Neural cell (in vitro differentiated cells): ENCODE data around the gene SLX4.

Source experiments
- CTCF ChIP-seq: fragments of 450-650 bp; IDR thresholded peaks from 2 replicates; pipeline ENCODE4 v1.5.1; 2014; ENCODE audit warnings: antibody characterized with exemption, mild to moderate bottlenecking, moderate library complexity; ENCODE audit not compliant: poor library complexity, severe bottlenecking
- EP300 ChIP-seq: fragments of 450-650 bp; conservative IDR thresholded peaks from 2 replicates; pipeline ENCODE4 v1.6.1; 2014; ENCODE audit warnings: antibody characterized with exemption, mild to moderate bottlenecking, moderate library complexity; ENCODE audit not compliant: poor library complexity, severe bottlenecking
- EZH2 ChIP-seq: fragments of 200-600, 300-800 bp; shearing (Covaris generic), sonication (generic); IDR thresholded peaks from 2 replicates; pipeline ENCODE4 v1.6.1; 2014; ENCODE audit warnings: antibody characterized with exemption, low read length, borderline replicate concordance, mild to moderate bottlenecking; ENCODE audit not compliant: insufficient read depth, poor library complexity, severe bottlenecking
- POLR2AphosphoS5 ChIP-seq: IDR thresholded peaks from 2 replicates; pipeline ENCODE4 v1.6.1; 2012
- RAD21 ChIP-seq: fragments of 450-650 bp; conservative IDR thresholded peaks from 2 replicates; pipeline ENCODE4 v1.6.1; 2014; ENCODE audit warnings: antibody characterized with exemption, mild to moderate bottlenecking, moderate library complexity
- TAF1 ChIP-seq: IDR thresholded peaks from 2 replicates; pipeline ENCODE4 v1.6.1; 2012; ENCODE audit warnings: low read depth
- TF ChIP-seq, protein P1 (sequence below): IDR thresholded peaks from 2 replicates; pipeline ENCODE4 v1.6.1; 2012; ENCODE audit warnings: borderline replicate concordance

GRCh38 chr16:3548859-3549258 lies 62.5 kb downstream of the SLX4 start:
- no peak for TF ChIP-seq CTCF
- TF ChIP-seq RAD21, result no peak
- TF ChIP-seq TAF1, result no peak
- no peak for TF ChIP-seq POLR2AphosphoS5
- TF ChIP-seq, protein P1, sequence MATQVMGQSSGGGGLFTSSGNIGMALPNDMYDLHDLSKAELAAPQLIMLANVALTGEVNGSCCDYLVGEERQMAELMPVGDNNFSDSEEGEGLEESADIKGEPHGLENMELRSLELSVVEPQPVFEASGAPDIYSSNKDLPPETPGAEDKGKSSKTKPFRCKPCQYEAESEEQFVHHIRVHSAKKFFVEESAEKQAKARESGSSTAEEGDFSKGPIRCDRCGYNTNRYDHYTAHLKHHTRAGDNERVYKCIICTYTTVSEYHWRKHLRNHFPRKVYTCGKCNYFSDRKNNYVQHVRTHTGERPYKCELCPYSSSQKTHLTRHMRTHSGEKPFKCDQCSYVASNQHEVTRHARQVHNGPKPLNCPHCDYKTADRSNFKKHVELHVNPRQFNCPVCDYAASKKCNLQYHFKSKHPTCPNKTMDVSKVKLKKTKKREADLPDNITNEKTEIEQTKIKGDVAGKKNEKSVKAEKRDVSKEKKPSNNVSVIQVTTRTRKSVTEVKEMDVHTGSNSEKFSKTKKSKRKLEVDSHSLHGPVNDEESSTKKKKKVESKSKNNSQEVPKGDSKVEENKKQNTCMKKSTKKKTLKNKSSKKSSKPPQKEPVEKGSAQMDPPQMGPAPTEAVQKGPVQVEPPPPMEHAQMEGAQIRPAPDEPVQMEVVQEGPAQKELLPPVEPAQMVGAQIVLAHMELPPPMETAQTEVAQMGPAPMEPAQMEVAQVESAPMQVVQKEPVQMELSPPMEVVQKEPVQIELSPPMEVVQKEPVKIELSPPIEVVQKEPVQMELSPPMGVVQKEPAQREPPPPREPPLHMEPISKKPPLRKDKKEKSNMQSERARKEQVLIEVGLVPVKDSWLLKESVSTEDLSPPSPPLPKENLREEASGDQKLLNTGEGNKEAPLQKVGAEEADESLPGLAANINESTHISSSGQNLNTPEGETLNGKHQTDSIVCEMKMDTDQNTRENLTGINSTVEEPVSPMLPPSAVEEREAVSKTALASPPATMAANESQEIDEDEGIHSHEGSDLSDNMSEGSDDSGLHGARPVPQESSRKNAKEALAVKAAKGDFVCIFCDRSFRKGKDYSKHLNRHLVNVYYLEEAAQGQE, result no peak
- TF ChIP-seq EP300, result no peak
- TF ChIP-seq EZH2, result no peak
